HepG2 (cell line): ENCODE results near the gene SNX9. TPM values are rescaled to one million over a fixed set of nuclear protein-coding genes. Genes with fewer than 3 reads are reported as not detected.

ENCODE experiments used
- NFIB ChIP-seq: sonication (generic); formaldehyde crosslinking; IDR thresholded peaks from 2 replicates; pipeline ENCODE4 v1.9.0; 2021; ENCODE audit warnings: missing genetic modification reagents, mild to moderate bottlenecking, borderline replicate concordance
- NR2C2 ChIP-seq: sonication (generic); formaldehyde crosslinking; IDR thresholded peaks from 2 replicates; pipeline ENCODE4 v1.4.0; 2020; ENCODE audit warnings: missing genetic modification reagents, mild to moderate bottlenecking, moderate library complexity, borderline replicate concordance
- NR2F2 ChIP-seq: IDR thresholded peaks from 2 replicates; pipeline ENCODE4 v1.6.1; 2012; ENCODE audit warnings: low read depth, inconsistent platforms, borderline replicate concordance
- SETDB1 ChIP-seq: sonication (generic); formaldehyde crosslinking; IDR thresholded peaks from 2 replicates; pipeline ENCODE4 v1.5.1; 2020; ENCODE audit warnings: missing genetic modification reagents, mild to moderate bottlenecking, borderline replicate concordance
- SMAD1 ChIP-seq: sonication (generic); formaldehyde crosslinking; IDR thresholded peaks from 2 replicates; pipeline ENCODE4 v1.4.0; 2020; ENCODE audit warnings: missing genetic modification reagents, low read depth, mild to moderate bottlenecking, borderline replicate concordance
- SOX13 ChIP-seq, 3 experiments: fragments of 450-650 bp in 1 of 3; sonication (generic) in 1 of 3; formaldehyde crosslinking in 1 of 3; IDR thresholded peaks in 2 of 3; conservative IDR thresholded peaks in 1 of 3; 2 replicates each; pipeline versions ENCODE4 v1.5.0 to v1.6.1; 2016 to 2020; ENCODE audit warnings: antibody characterized with exemption in 1 of 3, mild to moderate bottlenecking in 1 of 3, missing compliant biosample characterization in 1 of 3, missing genetic modification reagents in 1 of 3, moderate library complexity in 1 of 3
- TERF1 ChIP-seq: sonication (generic); formaldehyde crosslinking; IDR thresholded peaks from 2 replicates; pipeline ENCODE4 v1.8.0; 2022; ENCODE audit warnings: mild to moderate bottlenecking, missing genetic modification reagents, moderate library complexity
- ZNF276 ChIP-seq: sonication (generic); formaldehyde crosslinking; IDR thresholded peaks from 2 replicates; pipeline ENCODE4 v1.4.0; 2020; ENCODE audit warnings: mild to moderate bottlenecking, low read depth, missing genetic modification reagents
- ZNF280D ChIP-seq: sonication (generic); formaldehyde crosslinking; IDR thresholded peaks from 2 replicates; pipeline ENCODE4 v1.5.1; 2020; ENCODE audit warnings: mild to moderate bottlenecking, missing genetic modification reagents
- ZNF775 ChIP-seq: sonication (generic); formaldehyde crosslinking; IDR thresholded peaks from 2 replicates; pipeline ENCODE4 v1.4.0; 2020; ENCODE audit warnings: missing genetic modification reagents, mild to moderate bottlenecking, moderate library complexity, borderline replicate concordance
- polyA plus RNA-seq, 8 experiments: library from polyadenylated mRNA; depleted of rRNA in 3 of 8; stranded (reverse) in 7 of 8; unstranded in 1 of 8; fragments of >200 nt; fragmentation: Illumina TruSeq in 4 of 8; extraction: Trizol in 4 of 8; gene quantifications; 2 replicates each; pipeline versions ENCODE4 v1.2.1 to v1.2.3, GENCODE V29; 2011 to 2016; ENCODE audit warnings: low read depth in 4 of 8, missing spikeins in 1 of 8, mixed read lengths in 1 of 8; ENCODE audit not compliant: insufficient read depth in 1 of 8
- total RNA-seq, 5 experiments: library from RNA; depleted of rRNA; stranded (reverse); fragments of >200 nt; fragmentation: Illumina TruSeq; extraction: Trizol; gene quantifications; 2 replicates each; pipeline ENCODE4 v1.2.3, GENCODE V29; 2016; ENCODE audit warnings: low read depth in 1 of 5
- TF ChIP-seq, protein P1 (sequence below): sonication (generic); formaldehyde crosslinking; IDR thresholded peaks from 2 replicates; pipeline ENCODE4 v1.8.0; 2022; ENCODE audit warnings: missing genetic modification reagents, mild to moderate bottlenecking, moderate library complexity, borderline replicate concordance
- TF ChIP-seq, protein P2 (sequence below): IDR thresholded peaks from 2 replicates; pipeline ENCODE4 v1.6.1; 2016; ENCODE audit warnings: mild to moderate bottlenecking, missing biosample characterization, missing genetic modification reagents
- TF ChIP-seq, protein P3 (sequence below): sonication (generic); formaldehyde crosslinking; IDR thresholded peaks from 2 replicates; pipeline ENCODE4 v1.4.0; 2020; ENCODE audit warnings: missing genetic modification reagents, borderline replicate concordance

SNX9 gene
- total and polyA plus RNA-seq, 2 of the 13 experiments (the other 11 are each of a cell fraction or from before 2014, with no cell fraction given): 21.9 to 36.0 TPM

- TF ChIP-seq, protein P1, sequence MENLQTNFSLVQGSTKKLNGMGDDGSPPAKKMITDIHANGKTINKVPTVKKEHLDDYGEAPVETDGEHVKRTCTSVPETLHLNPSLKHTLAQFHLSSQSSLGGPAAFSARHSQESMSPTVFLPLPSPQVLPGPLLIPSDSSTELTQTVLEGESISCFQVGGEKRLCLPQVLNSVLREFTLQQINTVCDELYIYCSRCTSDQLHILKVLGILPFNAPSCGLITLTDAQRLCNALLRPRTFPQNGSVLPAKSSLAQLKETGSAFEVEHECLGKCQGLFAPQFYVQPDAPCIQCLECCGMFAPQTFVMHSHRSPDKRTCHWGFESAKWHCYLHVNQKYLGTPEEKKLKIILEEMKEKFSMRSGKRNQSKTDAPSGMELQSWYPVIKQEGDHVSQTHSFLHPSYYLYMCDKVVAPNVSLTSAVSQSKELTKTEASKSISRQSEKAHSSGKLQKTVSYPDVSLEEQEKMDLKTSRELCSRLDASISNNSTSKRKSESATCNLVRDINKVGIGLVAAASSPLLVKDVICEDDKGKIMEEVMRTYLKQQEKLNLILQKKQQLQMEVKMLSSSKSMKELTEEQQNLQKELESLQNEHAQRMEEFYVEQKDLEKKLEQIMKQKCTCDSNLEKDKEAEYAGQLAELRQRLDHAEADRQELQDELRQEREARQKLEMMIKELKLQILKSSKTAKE: no peak
- TF ChIP-seq NR2F2 (no peak), ZNF775 (no peak), TERF1 (CRISPR knock-in tag) (no peak), SMAD1 (CRISPR knock-in tag) (no peak), NR2C2 (no peak), ZNF276 (CRISPR knock-in tag) (no peak), SOX13 (IDR thresholded peaks at IDR 0.05) (no peak), SOX13 (CRISPR knock-in tag; conservative IDR thresholded peaks at IDR 0.05 in 1 of 2, IDR thresholded peaks at IDR 0.05 in 1 of 2) (no peak), ZNF280D (CRISPR knock-in tag) (no peak), NFIB (CRISPR knock-in tag) (no peak), SETDB1 (no peak)
- TF ChIP-seq, protein P2, sequence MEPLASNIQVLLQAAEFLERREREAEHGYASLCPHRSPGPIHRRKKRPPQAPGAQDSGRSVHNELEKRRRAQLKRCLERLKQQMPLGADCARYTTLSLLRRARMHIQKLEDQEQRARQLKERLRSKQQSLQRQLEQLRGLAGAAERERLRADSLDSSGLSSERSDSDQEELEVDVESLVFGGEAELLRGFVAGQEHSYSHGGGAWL (CRISPR knock-in tag): no peak
- TF ChIP-seq, protein P3, sequence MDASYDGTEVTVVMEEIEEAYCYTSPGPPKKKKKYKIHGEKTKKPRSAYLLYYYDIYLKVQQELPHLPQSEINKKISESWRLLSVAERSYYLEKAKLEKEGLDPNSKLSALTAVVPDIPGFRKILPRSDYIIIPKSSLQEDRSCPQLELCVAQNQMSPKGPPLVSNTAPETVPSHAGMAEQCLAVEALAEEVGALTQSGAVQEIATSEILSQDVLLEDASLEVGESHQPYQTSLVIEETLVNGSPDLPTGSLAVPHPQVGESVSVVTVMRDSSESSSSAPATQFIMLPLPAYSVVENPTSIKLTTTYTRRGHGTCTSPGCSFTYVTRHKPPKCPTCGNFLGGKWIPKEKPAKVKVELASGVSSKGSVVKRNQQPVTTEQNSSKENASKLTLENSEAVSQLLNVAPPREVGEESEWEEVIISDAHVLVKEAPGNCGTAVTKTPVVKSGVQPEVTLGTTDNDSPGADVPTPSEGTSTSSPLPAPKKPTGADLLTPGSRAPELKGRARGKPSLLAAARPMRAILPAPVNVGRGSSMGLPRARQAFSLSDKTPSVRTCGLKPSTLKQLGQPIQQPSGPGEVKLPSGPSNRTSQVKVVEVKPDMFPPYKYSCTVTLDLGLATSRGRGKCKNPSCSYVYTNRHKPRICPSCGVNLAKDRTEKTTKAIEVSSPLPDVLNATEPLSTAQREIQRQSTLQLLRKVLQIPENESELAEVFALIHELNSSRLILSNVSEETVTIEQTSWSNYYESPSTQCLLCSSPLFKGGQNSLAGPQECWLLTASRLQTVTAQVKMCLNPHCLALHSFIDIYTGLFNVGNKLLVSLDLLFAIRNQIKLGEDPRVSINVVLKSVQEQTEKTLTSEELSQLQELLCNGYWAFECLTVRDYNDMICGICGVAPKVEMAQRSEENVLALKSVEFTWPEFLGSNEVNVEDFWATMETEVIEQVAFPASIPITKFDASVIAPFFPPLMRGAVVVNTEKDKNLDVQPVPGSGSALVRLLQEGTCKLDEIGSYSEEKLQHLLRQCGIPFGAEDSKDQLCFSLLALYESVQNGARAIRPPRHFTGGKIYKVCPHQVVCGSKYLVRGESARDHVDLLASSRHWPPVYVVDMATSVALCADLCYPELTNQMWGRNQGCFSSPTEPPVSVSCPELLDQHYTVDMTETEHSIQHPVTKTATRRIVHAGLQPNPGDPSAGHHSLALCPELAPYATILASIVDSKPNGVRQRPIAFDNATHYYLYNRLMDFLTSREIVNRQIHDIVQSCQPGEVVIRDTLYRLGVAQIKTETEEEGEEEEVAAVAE (CRISPR knock-in tag): no peak
These were observed 36.0 kb upstream of the SNX9 start (continued) for GRCh38 chr6:157787080-157787479.
